Type B pancreatic cell (in vitro differentiated cells): ENCODE measurements around the gene SPTBN4. TPM values are rescaled to one million over a fixed set of nuclear protein-coding genes. Genes with fewer than 3 reads are reported as not detected.
"Not testable (repeated sequence)": the region's sequence is repeated elsewhere in the genome, so short reads cannot be mapped to it uniquely, and the experiment has no call there.

ENCODE experiments used
- DNase-seq: peaks from one replicate; pipeline ENCODE4 v3.0.0; 2021; ENCODE audit warnings: mixed read lengths; ENCODE audit not compliant: unreplicated experiment; ENCODE audit errors: extremely low spot score
- H3K27ac Mint-ChIP-seq: 2 replicates; pipeline ENCODE4 v1.8.0; 2021; ENCODE audit warnings: mild to moderate bottlenecking, mixed read lengths
- H3K27me3 Mint-ChIP-seq: 2 replicates; pipeline ENCODE4 v1.8.0; 2021; ENCODE audit warnings: mixed read lengths
- H3K36me3 Mint-ChIP-seq: 2 replicates; pipeline ENCODE4 v1.8.0; 2021; ENCODE audit warnings: mixed read lengths
- H3K4me1 Mint-ChIP-seq: one replicate; pipeline ENCODE4 v1.8.0; 2021; ENCODE audit warnings: mixed read lengths; ENCODE audit not compliant: unreplicated experiment
- H3K4me3 Mint-ChIP-seq: 2 replicates; pipeline ENCODE4 v1.8.0; 2021; ENCODE audit warnings: mild to moderate bottlenecking, mixed read lengths
- H3K9me3 Mint-ChIP-seq: 2 replicates; pipeline ENCODE4 v1.8.0; 2021; ENCODE audit warnings: mixed read lengths
- CTCF ChIP-seq: fragments of 200-600 bp; sonication (generic); conservative IDR thresholded peaks from 2 replicates; pipeline ENCODE4 v1.5.0; 2021; ENCODE audit warnings: antibody characterized with exemption, mild to moderate bottlenecking
- total RNA-seq: library from RNA; stranded (reverse); gene quantifications from 2 replicates; pipeline ENCODE4 v1.2.1, GENCODE V29; 2021; ENCODE audit warnings: low replicate concordance

The SPTBN4 gene
- total RNA-seq, 1 donor from 2014 or later = 2.6 TPM

- Mint-ChIP-seq H3K27me3 (peaks cover 8% of the 10 kb centered on the region), H3K27ac (no peak overlapping the region), H3K9me3 (no peaks in the 10 kb centered on the region), H3K36me3 (peaks cover 3% of the 10 kb centered on the region), H3K4me3 (no peak overlapping the region), H3K4me1 (peaks cover 7% of the 10 kb centered on the region)
- DNase-seq = peak; percentile 62
- TF ChIP-seq CTCF = no peak
Observed at GRCh38 chr19:40589591-40590429, 123.0 kb downstream of the SPTBN4 start.

- DNase-seq = peak; percentile 60
- H3K9me3 Mint-ChIP-seq = no peaks in the 10 kb centered on the region
- no peak overlapping the region for H3K4me3 Mint-ChIP-seq
- no peak for TF ChIP-seq CTCF
- H3K27ac Mint-ChIP-seq = no peak overlapping the region
- H3K4me1 Mint-ChIP-seq = peaks cover 7% of the 10 kb centered on the region
- H3K36me3 Mint-ChIP-seq = peaks cover 3% of the 10 kb centered on the region
- peaks cover 11% of the 10 kb centered on the region for H3K27me3 Mint-ChIP-seq
Observed at GRCh38 chr19:40590464-40591265, 123.9 kb downstream of the SPTBN4 start.

GRCh38 chr19:40591724-40592123, 124.9 kb downstream of the SPTBN4 start:
- DNase-seq, H3K27ac Mint-ChIP-seq, H3K9me3 Mint-ChIP-seq, H3K4me1 Mint-ChIP-seq, H3K36me3 Mint-ChIP-seq, H3K4me3 Mint-ChIP-seq: not testable (repeated sequence)
- H3K27me3 Mint-ChIP-seq = peaks cover 15% of the 10 kb centered on the region

GRCh38 chr19:40592170-40592569, 125.4 kb downstream of the SPTBN4 start:
- Mint-ChIP-seq H3K4me1 (peaks cover 7% of the 10 kb centered on the region), H3K4me3 (no peak overlapping the region), H3K36me3 (no peaks in the 10 kb centered on the region), H3K9me3 (no peaks in the 10 kb centered on the region), H3K27me3 (peaks cover 15% of the 10 kb centered on the region), H3K27ac (no peak overlapping the region)
- TF ChIP-seq CTCF = no peak
- no peak for DNase-seq

GRCh38 chr19:40594255-40594654, 127.5 kb downstream of the SPTBN4 start:
- peaks cover 32% of the 10 kb centered on the region for H3K27me3 Mint-ChIP-seq
- no peak for TF ChIP-seq CTCF
- H3K9me3 Mint-ChIP-seq = no peaks in the 10 kb centered on the region
- peak overlapping the region; percentile 59 for H3K27ac Mint-ChIP-seq
- no peak overlapping the region for H3K4me3 Mint-ChIP-seq
- H3K4me1 Mint-ChIP-seq = peaks cover 16% of the 10 kb centered on the region
- no peak for DNase-seq
- no peaks in the 10 kb centered on the region for H3K36me3 Mint-ChIP-seq

GRCh38 chr19:40594657-40595091, 127.9 kb downstream of the SPTBN4 start:
- Mint-ChIP-seq H3K4me1 (peaks cover 19% of the 10 kb centered on the region), H3K9me3 (no peaks in the 10 kb centered on the region), H3K27me3 (peaks cover 36% of the 10 kb centered on the region), H3K36me3 (no peaks in the 10 kb centered on the region), H3K27ac (peak overlapping the region; percentile 59), H3K4me3 (peak overlapping the region; percentile 54)
- no peak for TF ChIP-seq CTCF
- DNase-seq = no peak
